ENCODE results near the gene TCF4.

- TF ChIP-seq CTCF (conservative IDR thresholded peaks at IDR 0.05; ENCODE audit: low read length) (no peak), EZH2phosphoT487 (IDR thresholded peaks at IDR 0.05; ENCODE audit: borderline replicate concordance, low read depth, low read length) (no peak)
These were observed 181.5 kb downstream of the TCF4 start for GRCh38 chr18:55406451-55406991.

All from OCI-LY7 (cell line).